NB4 (cell line): Measurements from ENCODE around the gene PSMD11.

Experiments
- DNase-seq: peaks from one replicate; pipeline ENCODE4 v3.0.0; 2010; ENCODE audit warnings: low read depth
- H3K4me3 ChIP-seq: one replicate; pipeline ENCODE4 v1.5.1; 2011; ENCODE audit warnings: mild to moderate bottlenecking, low read depth, low read length, moderate library complexity
- CTCF ChIP-seq: IDR thresholded peaks from one replicate; pipeline ENCODE4 v1.5.1; 2012; ENCODE audit warnings: low read depth, low read length
- MAX ChIP-seq: IDR thresholded peaks from 2 replicates; pipeline ENCODE4 v1.6.1; 2011; ENCODE audit warnings: low read depth, low read length
- MYC ChIP-seq: IDR thresholded peaks from 2 replicates; pipeline ENCODE4 v1.6.1; 2011; ENCODE audit warnings: low read depth, low read length
- POLR2A ChIP-seq: IDR thresholded peaks from 2 replicates; pipeline ENCODE4 v1.6.1; 2011; ENCODE audit warnings: mild to moderate bottlenecking; ENCODE audit not compliant: insufficient read length; ENCODE audit errors: extremely low read depth

Gene PSMD11

DNA sequence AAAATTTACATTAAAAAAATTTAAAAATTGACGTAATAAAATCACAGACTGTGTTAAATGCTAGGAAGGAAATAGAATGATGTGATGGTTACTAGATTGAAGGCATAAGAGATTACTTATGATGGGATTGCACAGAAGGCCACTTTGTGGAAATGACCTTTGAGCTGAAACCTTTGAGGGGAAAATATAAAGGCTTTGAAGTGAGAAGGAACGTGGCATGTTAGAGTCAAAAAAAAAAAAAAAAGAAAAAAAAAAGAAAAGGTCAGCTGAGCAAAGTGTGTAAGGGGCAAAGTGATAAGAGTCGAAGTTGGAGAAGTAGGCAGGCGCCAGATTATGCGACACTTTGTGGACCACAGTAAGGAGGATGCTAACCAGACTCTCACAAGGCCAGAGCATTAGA is 3.6 kb upstream of the PSMD11 start:
- no peak for DNase-seq
- TF ChIP-seq POLR2A (no peak), MAX (no peak), CTCF (no peak), MYC (no peak)
- no peak overlapping the region for H3K4me3 ChIP-seq

GRCh38 chr17:32441886-32442285 is 2.4 kb upstream of the PSMD11 start:
- TF ChIP-seq MYC, result no peak
- TF ChIP-seq CTCF, result no peak
- no peak for TF ChIP-seq POLR2A
- no peak for TF ChIP-seq MAX
- no peak overlapping the region for H3K4me3 ChIP-seq
- DNase-seq, result no peak

- H3K4me3 ChIP-seq, result peak overlapping the region; percentile 96
- TF ChIP-seq POLR2A (no peak), MYC (no peak), CTCF (no peak), MAX (no peak)
- DNase-seq, result no peak
Observed at GRCh38 chr17:32443827-32444300, 446 bp upstream of the PSMD11 start.

DNA sequence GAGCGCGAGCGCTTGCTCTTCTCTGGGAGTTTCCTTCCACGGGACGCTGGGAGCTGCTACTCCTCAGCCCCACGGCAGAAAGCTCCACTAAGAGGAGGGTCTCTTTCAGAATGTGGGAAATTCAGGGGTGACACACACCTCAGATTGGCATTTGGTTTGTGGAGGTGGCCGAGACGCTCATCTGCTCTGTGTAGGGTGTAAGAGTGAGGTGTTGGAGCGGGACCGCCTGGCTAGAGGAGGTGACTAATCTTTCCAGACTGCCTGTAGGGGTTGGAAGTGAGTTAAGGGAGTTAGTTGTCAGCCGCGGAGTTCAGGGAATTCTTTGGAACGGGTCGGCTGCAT is 735 bp downstream of the PSMD11 start:
- peak overlapping the region; percentile 96 for H3K4me3 ChIP-seq
- DNase-seq, result peak; percentile 58
- TF ChIP-seq POLR2A (no peak), MYC (no peak), CTCF (no peak), MAX (no peak)

DNA sequence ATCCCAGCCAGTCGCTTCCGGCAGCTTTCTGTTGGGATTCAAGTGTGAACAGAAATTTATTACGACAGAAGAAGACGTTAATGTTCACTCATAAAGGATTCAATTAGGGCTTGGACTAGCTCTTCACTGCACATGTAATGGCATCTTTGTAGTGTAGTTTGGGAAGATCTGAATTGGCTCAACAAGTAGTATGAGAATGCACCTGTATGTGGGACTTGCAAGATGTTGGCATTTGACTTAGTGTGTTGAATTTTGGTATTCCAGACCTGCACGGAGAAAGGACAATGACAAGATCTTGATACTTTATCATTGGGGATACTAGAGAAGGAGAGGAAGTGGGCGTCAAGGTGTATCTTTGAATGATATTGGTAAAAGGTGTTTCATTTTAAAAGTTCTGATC is 1.2 kb downstream of the PSMD11 start:
- peak overlapping the region; percentile 96 for H3K4me3 ChIP-seq
- TF ChIP-seq MYC (no peak), CTCF (no peak), MAX (no peak), POLR2A (no peak)
- peak; percentile 12 for DNase-seq

GRCh38 chr17:32445971-32446370 is 1.7 kb downstream of the PSMD11 start:
- no peak for TF ChIP-seq MYC
- TF ChIP-seq MAX, result no peak
- no peak for TF ChIP-seq POLR2A
- no peak for TF ChIP-seq CTCF
- peak overlapping the region; percentile 96 for H3K4me3 ChIP-seq
- DNase-seq, result peak; percentile 51
